Tibial artery (tissue), 4 donors: Measurements from ENCODE around the gene CD46.
"Not testable (repeated sequence)": the region's sequence is repeated elsewhere in the genome, so short reads cannot be mapped to it uniquely, and the experiment has no call there.

ENCODE experiments used
- DNase-seq, 2 donors: peaks; one replicate each; pipeline ENCODE4 v3.0.0-alpha.2; 2019
- H3K27ac ChIP-seq, 2 donors: fragments of 200-600 bp; sonication (generic) in 1 of 2; 1 replicate in 1 of 2; 2 replicates in 1 of 2; pipeline ENCODE4 v1.5.1; 2018 to 2019; ENCODE audit warnings: mild to moderate bottlenecking in 1 of 2
- H3K27me3 ChIP-seq, 2 donors: fragments of 200-600 bp; sonication (generic) in 1 of 2; one replicate each; pipeline versions ENCODE4 v1.5.1 to v1.6.0; 2016 to 2019
- H3K36me3 ChIP-seq, 3 donors: fragments of 200-600 bp; sonication (generic) in 2 of 3; one replicate each; pipeline ENCODE4 v1.5.1; 2016 to 2019; ENCODE audit warnings: mild to moderate bottlenecking in 2 of 3
- H3K4me1 ChIP-seq, 4 donors: fragments of 200-600 bp; sonication (generic) in 2 of 4; 1 replicate in 3 of 4; 2 replicates in 1 of 4; pipeline ENCODE4 v1.5.1; 2016 to 2019
- H3K4me3 ChIP-seq, 2 donors: fragments of 200-600 bp; sonication (generic) in 1 of 2; 1 replicate in 1 of 2; 2 replicates in 1 of 2; pipeline ENCODE4 v1.5.1; 2018 to 2019; ENCODE audit warnings: mild to moderate bottlenecking in 2 of 2
- H3K9me3 ChIP-seq, 3 donors: fragments of 200-600 bp; sonication (generic) in 1 of 3; one replicate each; pipeline ENCODE4 v1.5.1; 2016 to 2019
- CTCF ChIP-seq, 2 experiments: fragments of 200-600 bp in 1 of 2; fragments of 450-650 bp in 1 of 2; IDR thresholded peaks; one replicate each; pipeline ENCODE4 v1.5.1; 2017 to 2019; ENCODE audit warnings: antibody characterized with exemption in 2 of 2, mild to moderate bottlenecking in 1 of 2, moderate library complexity in 1 of 2
- intact Hi-C: fragments of 100-400 bp; cut with DNase I; formaldehyde crosslinking; loops from one replicate; pipeline ENCODE4 v1.15.0; 2023; ENCODE audit warnings: low total_unique reads

CD46 gene

DNA sequence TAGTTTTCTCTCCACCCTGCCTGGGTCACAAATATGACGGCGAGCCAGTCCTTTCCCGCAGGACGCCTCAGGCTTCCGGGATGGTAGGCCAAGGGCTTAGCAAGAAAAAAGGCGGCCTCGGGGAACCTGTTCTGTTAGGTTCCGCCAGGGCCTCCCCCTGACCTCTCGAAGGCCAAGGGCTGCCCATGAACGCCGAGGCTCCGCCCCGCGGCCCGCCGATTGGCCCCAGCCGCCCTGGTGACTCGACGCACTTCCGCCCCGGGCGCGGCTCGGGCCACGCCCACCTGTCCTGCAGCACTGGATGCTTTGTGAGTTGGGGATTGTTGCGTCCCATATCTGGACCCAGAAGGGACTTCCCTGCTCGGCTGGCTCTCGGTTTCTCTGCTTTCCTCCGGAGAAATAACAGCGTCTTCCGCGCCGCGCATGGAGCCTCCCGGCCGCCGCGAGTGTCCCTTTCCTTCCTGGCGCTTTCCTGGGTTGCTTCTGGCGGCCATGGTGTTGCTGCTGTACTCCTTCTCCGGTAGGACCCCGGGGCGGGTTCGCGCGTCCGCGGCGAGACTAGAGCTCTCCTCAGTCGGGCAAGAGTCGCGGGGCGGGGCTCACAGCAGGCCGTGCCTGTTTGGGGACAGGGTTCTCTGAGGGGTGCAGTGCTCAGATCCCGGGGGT lies at the start of gene CD46:
CD46 (plus strand) TSS at position 265 of the 666 bp plus-strand sequence; CDS start at position 424, 159 bp downstream.
- H3K4me3 ChIP-seq = peak within 1 kb of the TSS; percentile 83 to 88
- intact Hi-C loops = loop anchor here (5.0 kb wide), 1 partner anchor 60 kb away; no protein-coding TSS in a partner anchor
- H3K27me3 ChIP-seq = no peaks in the 10 kb centered on the region
- no peaks in the 10 kb centered on the region for H3K36me3 ChIP-seq
- peak within 1 kb of the TSS; percentile 90 to 92 for H3K27ac ChIP-seq
- TF ChIP-seq CTCF (IDR thresholded peaks at IDR 0.05) = peak in 1 of 2 experiments; percentile 26
- no peaks in the 10 kb centered on the region for H3K9me3 ChIP-seq
- peaks cover 0 to 52% (median 37%) of the 10 kb centered on the region in 4 donors for H3K4me1 ChIP-seq
- peak; percentile 97 to 98 for DNase-seq

GRCh38 chr1:207702317-207702716 lies 49.5 kb upstream of the CD46 start:
- Histone ChIP-seq H3K4me3 (no peak overlapping the region), H3K9me3 (no peaks in the 10 kb centered on the region), H3K27ac (no peak overlapping the region), H3K36me3 (no peaks in the 10 kb centered on the region), H3K27me3 (no peaks in the 10 kb centered on the region), H3K4me1 (no peaks in the 10 kb centered on the region)
- no peak for DNase-seq
- TF ChIP-seq CTCF (IDR thresholded peaks at IDR 0.05) = no peak
- intact Hi-C loops = no loop called here

DNA sequence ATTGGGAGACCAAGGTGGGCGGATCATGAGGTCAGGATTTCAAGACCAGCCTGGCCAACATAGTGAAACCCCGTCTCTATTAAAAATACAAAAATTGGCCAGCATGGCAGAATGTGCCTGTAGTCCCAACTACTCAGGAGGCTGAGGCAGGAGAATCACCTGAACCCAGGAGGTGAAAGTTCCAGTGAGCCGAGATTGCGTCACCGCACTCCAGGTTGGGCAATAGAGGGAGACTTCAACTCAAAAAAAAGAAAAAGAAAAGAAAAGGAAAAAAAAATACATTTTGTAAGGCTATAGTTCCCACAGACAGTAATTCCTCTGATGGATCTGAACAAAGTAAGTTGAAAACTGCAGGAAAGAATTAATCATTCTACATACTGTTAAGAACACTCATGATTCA lies 48.1 kb upstream of the CD46 start:
- Histone ChIP-seq H3K27me3 (no peaks in the 10 kb centered on the region), H3K4me1 (no peaks in the 10 kb centered on the region), H3K27ac (no peak overlapping the region), H3K4me3 (no peak overlapping the region), H3K36me3 (no peaks in the 10 kb centered on the region), H3K9me3 (no peaks in the 10 kb centered on the region)
- no peak for DNase-seq
- intact Hi-C loops = no loop called here
- TF ChIP-seq CTCF (IDR thresholded peaks at IDR 0.05) = no peak

DNA sequence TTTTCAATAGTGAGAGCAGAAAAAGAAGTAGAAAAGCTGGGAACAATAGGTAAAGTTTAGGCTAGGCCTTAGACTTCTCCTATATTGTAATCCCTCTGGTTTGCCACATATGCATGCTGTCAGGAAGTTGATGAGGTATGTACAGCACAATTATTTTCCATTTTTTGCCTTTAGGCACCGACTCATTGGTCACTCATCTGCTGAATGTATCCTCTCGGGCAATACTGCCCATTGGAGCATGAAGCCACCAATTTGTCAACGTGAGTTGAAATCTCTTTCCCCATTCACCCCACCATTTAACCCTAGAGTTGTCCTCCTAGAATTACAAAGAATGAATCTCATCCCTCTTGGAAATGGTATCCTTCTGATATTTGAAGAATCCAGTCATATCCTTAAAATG lies 43.9 kb upstream of the CD46 start:
- H3K27me3 ChIP-seq, H3K4me1 ChIP-seq, DNase-seq, H3K9me3 ChIP-seq, intact Hi-C loops, H3K4me3 ChIP-seq, H3K36me3 ChIP-seq, H3K27ac ChIP-seq: not testable (repeated sequence)

DNA sequence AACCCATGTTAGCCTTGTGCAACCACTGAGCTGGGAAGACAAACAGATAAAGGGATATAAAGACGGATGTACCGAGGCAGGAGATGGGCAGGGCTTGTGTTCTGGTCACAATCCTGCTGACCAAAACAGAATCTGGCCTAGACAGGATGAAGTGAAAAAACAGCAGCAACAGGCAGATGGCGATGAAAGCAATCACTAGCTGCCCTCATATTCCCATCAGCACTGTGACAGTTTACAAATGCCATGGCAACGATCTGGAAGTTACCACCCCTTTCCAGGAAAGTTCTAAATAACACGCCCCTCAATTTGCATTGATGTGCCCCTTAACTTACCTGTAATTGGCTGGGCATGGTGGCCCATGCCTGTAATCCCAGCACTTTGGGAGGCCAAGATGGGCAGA lies 40.6 kb upstream of the CD46 start:
- no peak for TF ChIP-seq CTCF (IDR thresholded peaks at IDR 0.05)
- H3K4me1 ChIP-seq = no peaks in the 10 kb centered on the region
- no peak overlapping the region for H3K27ac ChIP-seq
- H3K27me3 ChIP-seq = no peaks in the 10 kb centered on the region
- H3K4me3 ChIP-seq = no peak overlapping the region
- H3K36me3 ChIP-seq = no peaks in the 10 kb centered on the region
- no peak for DNase-seq
- intact Hi-C loops = no loop called here
- H3K9me3 ChIP-seq = no peaks in the 10 kb centered on the region

- intact Hi-C loops, H3K36me3 ChIP-seq, H3K9me3 ChIP-seq, H3K4me1 ChIP-seq, H3K27me3 ChIP-seq, H3K27ac ChIP-seq, DNase-seq, H3K4me3 ChIP-seq: not testable (repeated sequence)
Measured at GRCh38 chr1:207712701-207713100, 39.2 kb upstream of the CD46 start.

GRCh38 chr1:207713529-207713928 lies 38.3 kb upstream of the CD46 start:
- no peak for DNase-seq
- Histone ChIP-seq H3K4me3 (no peak overlapping the region), H3K27ac (no peak overlapping the region), H3K9me3 (no peaks in the 10 kb centered on the region), H3K4me1 (no peaks in the 10 kb centered on the region), H3K27me3 (no peaks in the 10 kb centered on the region), H3K36me3 (no peaks in the 10 kb centered on the region)
- no peak for TF ChIP-seq CTCF (IDR thresholded peaks at IDR 0.05)
- intact Hi-C loops = no loop called here
